Ishikawa (cell line): Measurements from ENCODE around the gene GPNMB.

Source experiments
- CEBPB ChIP-seq: IDR thresholded peaks from 2 replicates; pipeline ENCODE4 v1.6.1; 2012
- CREB1 ChIP-seq: IDR thresholded peaks from 2 replicates; pipeline ENCODE4 v1.6.1; 2012; ENCODE audit warnings: low read depth
- EGR1 ChIP-seq: IDR thresholded peaks from 2 replicates; pipeline ENCODE4 v1.6.1; 2012
- EP300 ChIP-seq: IDR thresholded peaks from 2 replicates; pipeline ENCODE4 v1.6.1; 2012; ENCODE audit warnings: borderline replicate concordance
- FOXM1 ChIP-seq: IDR thresholded peaks from 2 replicates; pipeline ENCODE4 v1.6.1; 2012; ENCODE audit warnings: low read depth, borderline replicate concordance
- MAX ChIP-seq: IDR thresholded peaks from 2 replicates; pipeline ENCODE4 v1.6.1; 2012
- NFIC ChIP-seq: IDR thresholded peaks from 2 replicates; pipeline ENCODE4 v1.6.1; 2012
- RAD21 ChIP-seq: IDR thresholded peaks from 2 replicates; pipeline ENCODE4 v1.6.1; 2012; ENCODE audit warnings: low read depth
- TAF1 ChIP-seq: IDR thresholded peaks from 2 replicates; pipeline ENCODE4 v1.6.1; 2012; ENCODE audit warnings: low read depth, mild to moderate bottlenecking
- TCF12 ChIP-seq: IDR thresholded peaks from 2 replicates; pipeline ENCODE4 v1.6.1; 2012; ENCODE audit warnings: low read depth
- TEAD4 ChIP-seq: IDR thresholded peaks from 2 replicates; pipeline ENCODE4 v1.6.1; 2012
- YY1 ChIP-seq: IDR thresholded peaks from 2 replicates; pipeline ENCODE4 v1.6.1; 2012; ENCODE audit warnings: low read depth
- ZBTB7A ChIP-seq: IDR thresholded peaks from 2 replicates; pipeline ENCODE4 v1.6.1; 2012; ENCODE audit warnings: low read depth
- TF ChIP-seq, protein P1 (sequence below): IDR thresholded peaks from 2 replicates; pipeline ENCODE4 v1.6.1; 2012
- TF ChIP-seq, protein P2 (sequence below): IDR thresholded peaks from 2 replicates; pipeline ENCODE4 v1.6.1; 2012; ENCODE audit warnings: low read depth, mild to moderate bottlenecking

GPNMB gene

DNA sequence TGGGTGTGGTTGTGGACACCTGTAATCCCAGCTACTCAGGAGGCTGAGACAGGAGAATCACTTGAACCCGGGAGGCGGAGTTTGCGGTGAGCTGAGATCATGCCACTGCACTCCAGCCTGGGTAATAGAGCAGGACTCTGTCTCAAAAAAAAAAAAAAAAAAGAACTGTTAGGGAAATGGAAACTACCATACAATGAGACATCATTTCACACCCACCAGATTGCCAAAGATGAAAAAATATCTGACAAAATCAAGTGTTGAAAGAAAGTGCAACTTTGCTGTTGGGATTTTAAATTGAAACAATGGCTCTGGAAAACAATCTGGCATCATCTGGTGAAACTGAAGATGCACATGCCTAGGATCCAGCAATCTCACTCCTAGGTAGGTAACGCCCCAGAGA lies 36.5 kb downstream of the GPNMB start:
- TF ChIP-seq TEAD4 (no peak), CEBPB (no peak), EP300 (no peak), RAD21 (no peak), ZBTB7A (no peak), NFIC (no peak), EGR1 (no peak), YY1 (no peak), TCF12 (no peak), TAF1 (no peak), MAX (no peak)

DNA sequence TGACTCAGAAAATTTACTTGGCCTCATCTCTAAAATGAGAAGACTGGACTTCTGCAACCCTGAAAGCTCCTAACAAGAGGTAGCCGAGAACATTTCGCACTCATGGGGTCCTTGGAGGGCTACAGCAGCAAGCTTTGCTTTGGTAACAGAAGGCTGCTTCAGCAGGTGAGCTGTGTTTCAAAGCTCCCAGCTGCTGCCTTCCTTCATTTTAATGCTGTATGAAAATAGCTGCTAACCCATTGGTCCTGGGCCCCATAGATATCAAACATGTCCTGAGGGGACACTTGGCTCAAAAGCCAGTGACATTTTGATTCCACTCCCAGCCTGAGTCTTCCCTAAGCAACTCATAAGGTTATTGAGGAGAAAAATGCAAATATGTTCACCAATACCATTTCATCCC lies 38.3 kb downstream of the GPNMB start:
- TF ChIP-seq MAX: no peak
- no peak for TF ChIP-seq TEAD4
- TF ChIP-seq ZBTB7A: no peak
- TF ChIP-seq, protein P1, sequence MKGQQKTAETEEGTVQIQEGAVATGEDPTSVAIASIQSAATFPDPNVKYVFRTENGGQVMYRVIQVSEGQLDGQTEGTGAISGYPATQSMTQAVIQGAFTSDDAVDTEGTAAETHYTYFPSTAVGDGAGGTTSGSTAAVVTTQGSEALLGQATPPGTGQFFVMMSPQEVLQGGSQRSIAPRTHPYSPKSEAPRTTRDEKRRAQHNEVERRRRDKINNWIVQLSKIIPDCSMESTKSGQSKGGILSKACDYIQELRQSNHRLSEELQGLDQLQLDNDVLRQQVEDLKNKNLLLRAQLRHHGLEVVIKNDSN: no peak
- no peak for TF ChIP-seq YY1
- no peak for TF ChIP-seq FOXM1
- no peak for TF ChIP-seq CEBPB
- TF ChIP-seq NFIC: no peak
- no peak for TF ChIP-seq EP300
- TF ChIP-seq CREB1: no peak
- TF ChIP-seq, protein P2, sequence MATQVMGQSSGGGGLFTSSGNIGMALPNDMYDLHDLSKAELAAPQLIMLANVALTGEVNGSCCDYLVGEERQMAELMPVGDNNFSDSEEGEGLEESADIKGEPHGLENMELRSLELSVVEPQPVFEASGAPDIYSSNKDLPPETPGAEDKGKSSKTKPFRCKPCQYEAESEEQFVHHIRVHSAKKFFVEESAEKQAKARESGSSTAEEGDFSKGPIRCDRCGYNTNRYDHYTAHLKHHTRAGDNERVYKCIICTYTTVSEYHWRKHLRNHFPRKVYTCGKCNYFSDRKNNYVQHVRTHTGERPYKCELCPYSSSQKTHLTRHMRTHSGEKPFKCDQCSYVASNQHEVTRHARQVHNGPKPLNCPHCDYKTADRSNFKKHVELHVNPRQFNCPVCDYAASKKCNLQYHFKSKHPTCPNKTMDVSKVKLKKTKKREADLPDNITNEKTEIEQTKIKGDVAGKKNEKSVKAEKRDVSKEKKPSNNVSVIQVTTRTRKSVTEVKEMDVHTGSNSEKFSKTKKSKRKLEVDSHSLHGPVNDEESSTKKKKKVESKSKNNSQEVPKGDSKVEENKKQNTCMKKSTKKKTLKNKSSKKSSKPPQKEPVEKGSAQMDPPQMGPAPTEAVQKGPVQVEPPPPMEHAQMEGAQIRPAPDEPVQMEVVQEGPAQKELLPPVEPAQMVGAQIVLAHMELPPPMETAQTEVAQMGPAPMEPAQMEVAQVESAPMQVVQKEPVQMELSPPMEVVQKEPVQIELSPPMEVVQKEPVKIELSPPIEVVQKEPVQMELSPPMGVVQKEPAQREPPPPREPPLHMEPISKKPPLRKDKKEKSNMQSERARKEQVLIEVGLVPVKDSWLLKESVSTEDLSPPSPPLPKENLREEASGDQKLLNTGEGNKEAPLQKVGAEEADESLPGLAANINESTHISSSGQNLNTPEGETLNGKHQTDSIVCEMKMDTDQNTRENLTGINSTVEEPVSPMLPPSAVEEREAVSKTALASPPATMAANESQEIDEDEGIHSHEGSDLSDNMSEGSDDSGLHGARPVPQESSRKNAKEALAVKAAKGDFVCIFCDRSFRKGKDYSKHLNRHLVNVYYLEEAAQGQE: no peak

GRCh38 chr7:23285657-23286646 lies 39.4 kb downstream of the GPNMB start:
- TF ChIP-seq NFIC: no peak
- no peak for TF ChIP-seq MAX
- TF ChIP-seq, protein P2: no peak
- no peak for TF ChIP-seq TCF12
- no peak for TF ChIP-seq CREB1
- TF ChIP-seq RAD21: no peak
- no peak for TF ChIP-seq TAF1
- TF ChIP-seq EGR1: no peak
- no peak for TF ChIP-seq EP300
- TF ChIP-seq, protein P1: no peak
- no peak for TF ChIP-seq YY1
- TF ChIP-seq CEBPB: no peak
- no peak for TF ChIP-seq ZBTB7A
- TF ChIP-seq TEAD4: no peak
- TF ChIP-seq FOXM1: no peak

- no peak for TF ChIP-seq RAD21
- no peak for TF ChIP-seq TAF1
- TF ChIP-seq, protein P2: no peak
- TF ChIP-seq FOXM1: no peak
- no peak for TF ChIP-seq CREB1
- no peak for TF ChIP-seq TEAD4
- TF ChIP-seq, protein P1: no peak
- no peak for TF ChIP-seq EGR1
- no peak for TF ChIP-seq CEBPB
- TF ChIP-seq NFIC: no peak
- no peak for TF ChIP-seq ZBTB7A
- TF ChIP-seq MAX: no peak
- no peak for TF ChIP-seq EP300
- TF ChIP-seq TCF12: no peak
- TF ChIP-seq YY1: no peak
Observed at GRCh38 chr7:23287612-23288011, 41.0 kb downstream of the GPNMB start.
